Islet of Langerhans (tissue), 1 donor: ENCODE results near the gene PTGIS.

Experiments used
- FAIRE-seq: peaks from one replicate; lab custom pipeline; 2011; peaks lifted over from hg19 to GRCh38; lab: Jason Lieb, UNC

PTGIS gene

GRCh38 chr20:49595811-49596561 is 28.0 kb upstream of the PTGIS start:
- no peak for FAIRE-seq

GRCh38 chr20:49595346-49595745 is 27.4 kb upstream of the PTGIS start:
- FAIRE-seq: no peak

GRCh38 chr20:49594931-49595315 is 27.0 kb upstream of the PTGIS start:
- FAIRE-seq: no peak

- no peak for FAIRE-seq
Observed at GRCh38 chr20:49594143-49594930, 26.4 kb upstream of the PTGIS start.

DNA sequence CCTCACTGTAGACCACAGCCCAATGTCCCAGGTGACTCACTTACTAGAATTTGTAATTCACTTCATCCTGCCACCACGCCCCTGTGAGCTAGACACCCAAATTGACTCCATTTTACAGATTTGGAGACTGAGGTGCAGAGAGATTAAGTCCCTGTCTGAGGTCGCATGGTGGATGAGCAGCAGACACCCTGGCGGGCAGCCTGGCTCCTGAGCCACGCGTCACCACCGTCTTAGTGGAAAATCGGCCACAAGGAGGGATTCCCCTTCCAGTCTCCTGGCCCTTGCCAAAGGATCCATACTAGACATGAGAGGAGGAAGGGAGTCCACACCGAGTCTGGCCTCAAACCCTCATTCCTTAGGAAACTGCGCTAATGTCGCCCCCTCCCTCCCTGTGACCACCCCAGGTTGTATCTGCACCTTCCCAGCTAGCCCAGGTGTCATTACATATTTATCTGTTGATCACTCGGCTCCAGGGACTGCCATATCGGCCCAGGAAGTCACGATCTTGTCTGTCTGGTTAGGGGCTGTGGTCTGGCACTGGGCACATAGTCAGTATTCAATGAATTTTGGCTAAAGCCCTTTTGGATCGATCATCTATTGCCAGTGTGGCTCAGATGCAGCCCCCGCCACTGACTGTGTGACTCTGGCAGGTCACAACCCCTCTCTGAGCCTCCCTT is 25.7 kb upstream of the PTGIS start:
- no peak for FAIRE-seq

DNA sequence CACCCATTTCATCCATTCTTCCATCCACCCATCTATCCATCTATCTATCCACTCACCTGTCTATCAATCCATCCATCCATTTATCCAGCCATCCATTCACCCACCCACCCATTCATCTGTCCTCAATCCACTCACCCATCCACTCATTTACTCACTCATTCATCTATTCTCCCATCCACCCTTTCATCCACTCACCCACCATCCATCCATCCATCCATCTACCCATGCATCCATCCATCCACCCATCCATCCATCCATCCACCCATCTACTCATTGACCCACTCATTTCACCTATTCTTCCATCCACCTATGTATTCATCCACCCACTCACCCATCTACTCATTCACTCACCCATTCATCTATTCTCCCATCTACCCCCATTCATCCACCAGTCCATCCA is 24.2 kb upstream of the PTGIS start:
- no peak for FAIRE-seq

GRCh38 chr20:49591217-49591865 is 23.4 kb upstream of the PTGIS start:
- no peak for FAIRE-seq

DNA sequence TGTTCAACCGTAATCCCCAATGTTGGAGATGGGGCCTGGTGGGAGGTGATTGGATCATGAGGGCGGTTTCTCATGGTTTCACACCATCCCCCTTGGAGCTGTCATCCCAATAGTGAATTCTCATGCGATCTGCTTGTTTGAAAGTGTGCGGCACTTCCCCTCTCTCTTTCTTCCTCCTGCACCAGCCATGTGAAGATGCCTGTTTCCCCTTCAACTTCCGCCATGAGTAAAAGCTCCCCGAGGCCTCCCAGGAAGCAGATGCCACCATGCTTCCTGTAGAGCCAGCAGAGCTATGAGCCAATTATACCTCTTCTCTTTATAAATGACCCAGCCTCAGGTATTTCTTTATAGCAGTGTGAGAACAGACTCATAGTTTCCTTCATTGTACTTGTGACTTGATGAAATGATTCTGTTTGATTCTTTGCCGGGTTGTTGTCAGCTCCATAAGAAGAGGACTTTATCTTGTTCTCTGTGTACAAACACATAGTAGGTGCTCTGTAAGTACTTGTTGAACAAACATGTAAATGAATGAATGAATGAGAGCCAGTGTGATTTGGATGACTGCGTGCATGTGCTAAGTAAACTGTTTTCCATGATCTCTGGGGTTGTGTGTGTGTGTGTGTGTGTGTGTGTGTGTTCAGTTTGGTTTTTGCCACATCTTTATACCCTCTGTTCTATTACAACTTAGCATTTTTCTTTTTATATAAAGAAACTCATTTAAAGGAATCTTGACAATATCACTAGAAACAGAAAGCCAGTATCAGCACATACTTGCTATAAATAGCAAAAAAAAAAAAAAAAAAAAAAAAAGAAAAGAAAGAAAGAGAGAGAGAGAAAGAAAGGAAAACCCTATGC is 22.5 kb upstream of the PTGIS start:
- no peak for FAIRE-seq

- no peak for FAIRE-seq
Observed at GRCh38 chr20:49589747-49590146, 21.8 kb upstream of the PTGIS start.

GRCh38 chr20:49587111-49587570 is 19.2 kb upstream of the PTGIS start:
- no peak for FAIRE-seq

- FAIRE-seq: no peak
Observed at GRCh38 chr20:49585585-49586245, 17.8 kb upstream of the PTGIS start.

DNA sequence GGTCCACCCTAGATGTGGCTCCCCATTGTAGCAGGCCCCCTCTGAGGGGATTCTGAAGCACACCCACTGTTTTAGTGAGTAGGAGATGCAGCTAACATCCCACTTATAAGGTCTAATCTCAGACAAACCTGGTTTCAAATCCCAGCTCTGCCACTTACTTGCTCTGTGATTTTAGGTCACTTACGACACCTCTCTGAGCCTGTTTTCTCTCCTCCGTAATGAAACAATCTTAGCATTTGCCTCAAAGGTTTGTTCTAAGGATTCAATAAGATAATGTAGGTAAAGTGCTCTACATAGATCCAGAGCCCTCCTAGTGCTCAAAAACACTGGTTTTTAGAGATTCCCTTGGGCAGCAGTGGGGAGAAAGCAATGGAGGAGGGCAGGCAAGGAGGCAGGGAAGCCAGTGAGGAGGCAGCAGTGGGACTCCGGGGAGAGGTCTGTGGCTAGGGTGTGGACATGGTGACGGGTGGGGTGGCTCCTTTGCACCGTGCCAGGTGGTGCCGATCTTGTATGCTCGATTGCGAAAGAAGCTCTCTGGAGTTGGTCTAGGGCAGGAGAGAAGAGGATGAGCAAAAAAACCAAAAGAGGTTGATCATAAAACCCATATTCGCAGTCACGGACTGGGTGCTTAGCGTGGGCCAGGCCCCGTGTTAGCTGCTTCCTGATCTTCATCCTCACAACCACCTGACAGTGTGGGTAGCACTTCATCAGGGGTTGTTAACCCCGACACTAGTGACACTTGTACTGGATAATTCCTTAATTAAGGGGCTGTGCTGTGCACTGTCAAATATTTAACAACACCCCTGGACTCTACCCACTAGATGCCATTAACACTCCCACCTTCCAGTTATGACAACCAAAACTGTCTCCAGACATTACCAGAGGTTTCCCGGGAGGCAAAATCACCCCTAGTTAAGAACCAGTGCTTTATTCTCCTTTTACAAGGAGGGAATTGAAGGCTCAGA is 16.8 kb upstream of the PTGIS start:
- FAIRE-seq: no peak

DNA sequence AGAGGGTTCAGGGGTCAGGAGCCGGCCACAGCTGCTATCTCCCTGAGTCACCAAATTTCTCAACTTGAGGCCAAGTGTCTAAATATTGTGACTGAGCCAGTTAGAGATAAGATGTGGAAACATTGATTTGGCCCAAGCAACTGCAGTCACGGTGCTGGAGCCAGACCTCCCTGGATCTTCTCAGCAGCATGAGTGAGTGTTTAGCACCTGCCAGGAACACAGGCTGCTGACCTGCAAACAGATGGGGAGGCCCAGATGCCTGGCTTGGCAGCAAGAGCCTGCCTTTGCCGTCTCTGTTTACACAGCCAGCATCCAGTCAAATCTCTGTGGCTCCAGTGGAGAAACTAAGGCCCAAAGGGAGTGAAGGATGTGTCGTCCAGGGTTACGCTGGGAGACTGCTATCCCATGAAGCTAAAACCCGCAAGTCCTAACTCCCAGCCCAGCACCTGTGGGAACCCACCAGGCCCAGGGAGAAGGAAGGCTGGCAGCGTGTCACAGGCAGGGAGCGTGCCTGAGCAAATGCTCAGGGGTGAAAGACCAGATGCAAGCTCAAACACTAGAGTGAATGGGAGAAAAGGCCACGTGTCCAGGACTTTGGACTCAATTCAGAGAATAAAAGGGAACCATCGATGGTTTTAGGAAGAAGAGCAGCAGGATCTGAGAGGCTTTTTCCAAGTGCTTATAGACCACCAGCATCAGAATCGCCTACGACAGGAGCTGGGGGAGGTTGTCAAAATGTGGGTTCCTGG is 15.9 kb upstream of the PTGIS start:
- FAIRE-seq: no peak

- FAIRE-seq: no peak
Observed at GRCh38 chr20:49583343-49583668, 15.4 kb upstream of the PTGIS start.

DNA sequence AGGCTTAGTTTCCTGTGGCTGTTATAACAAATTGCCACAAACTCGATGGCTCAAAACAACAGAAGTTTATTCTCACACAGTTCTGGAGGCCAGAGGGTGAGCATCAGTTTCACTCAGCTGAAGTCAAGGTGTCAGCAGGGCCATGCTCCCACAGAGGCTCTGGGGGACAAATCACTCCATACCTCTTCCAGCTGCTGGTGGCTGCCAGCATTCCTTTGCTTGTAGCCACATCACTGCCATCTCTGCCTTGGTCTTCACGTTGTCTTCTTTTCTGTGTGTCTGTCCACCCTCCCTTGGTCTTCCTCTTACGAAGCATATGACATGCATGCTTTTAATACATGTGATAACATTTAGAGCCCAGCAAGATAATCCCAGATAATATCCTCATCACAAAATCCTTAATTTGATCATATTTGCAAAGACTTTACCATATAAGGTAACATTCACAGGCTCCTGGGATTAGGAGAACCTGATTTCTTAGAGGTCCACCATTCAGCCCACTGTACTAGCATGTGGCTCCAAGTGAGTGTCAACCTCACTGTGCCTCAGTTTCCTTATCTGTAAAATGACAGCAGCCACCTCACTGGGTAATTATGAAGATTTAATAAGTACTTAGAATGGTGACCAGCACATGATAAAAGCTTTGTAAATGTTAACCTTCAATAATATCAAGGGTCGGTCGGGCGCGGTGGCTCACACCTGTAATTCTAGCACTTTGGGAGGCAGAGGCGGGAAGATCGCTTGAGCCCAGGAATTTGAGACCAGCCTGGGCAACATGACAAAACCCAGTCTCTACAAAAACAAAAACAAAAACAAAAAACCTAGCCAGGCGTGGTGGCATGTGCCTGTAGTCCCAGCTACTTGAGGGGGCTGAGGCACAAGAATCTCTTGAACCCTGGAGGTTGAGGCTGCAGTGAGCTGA is 14.7 kb upstream of the PTGIS start:
- no peak for FAIRE-seq

GRCh38 chr20:49581482-49581881 is 13.5 kb upstream of the PTGIS start:
- FAIRE-seq: no peak

DNA sequence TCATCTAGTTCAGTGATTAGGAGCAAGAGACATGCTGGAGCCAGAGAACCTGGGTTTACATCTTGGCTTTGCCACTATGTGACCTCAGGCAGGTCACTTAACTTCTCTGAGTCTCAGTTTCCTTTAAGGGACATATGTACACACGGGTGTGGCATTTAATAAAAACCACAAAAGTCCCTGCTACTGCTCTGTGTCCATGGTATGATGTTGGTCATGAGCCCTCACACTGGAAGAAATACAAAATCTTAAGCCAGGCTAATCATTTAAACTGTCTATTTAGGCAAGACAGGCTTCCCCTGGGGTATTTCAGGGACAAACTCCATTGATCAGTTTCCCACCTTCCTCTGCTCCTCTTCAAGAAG is 12.9 kb upstream of the PTGIS start:
- FAIRE-seq: no peak
